NCI-H748 treated with DMSO at 0.1 percent for 48 hours (cell line): ENCODE data around the gene MADCAM1.
"Not testable (repeated sequence)": the region's sequence is repeated elsewhere in the genome, so short reads cannot be mapped to it uniquely, and the experiment has no call there.

ENCODE experiments used
- DNase-seq: peaks from one replicate; lab custom pipeline; 2025; lab: John Stamatoyannopoulos, UW

The MADCAM1 gene

DNA sequence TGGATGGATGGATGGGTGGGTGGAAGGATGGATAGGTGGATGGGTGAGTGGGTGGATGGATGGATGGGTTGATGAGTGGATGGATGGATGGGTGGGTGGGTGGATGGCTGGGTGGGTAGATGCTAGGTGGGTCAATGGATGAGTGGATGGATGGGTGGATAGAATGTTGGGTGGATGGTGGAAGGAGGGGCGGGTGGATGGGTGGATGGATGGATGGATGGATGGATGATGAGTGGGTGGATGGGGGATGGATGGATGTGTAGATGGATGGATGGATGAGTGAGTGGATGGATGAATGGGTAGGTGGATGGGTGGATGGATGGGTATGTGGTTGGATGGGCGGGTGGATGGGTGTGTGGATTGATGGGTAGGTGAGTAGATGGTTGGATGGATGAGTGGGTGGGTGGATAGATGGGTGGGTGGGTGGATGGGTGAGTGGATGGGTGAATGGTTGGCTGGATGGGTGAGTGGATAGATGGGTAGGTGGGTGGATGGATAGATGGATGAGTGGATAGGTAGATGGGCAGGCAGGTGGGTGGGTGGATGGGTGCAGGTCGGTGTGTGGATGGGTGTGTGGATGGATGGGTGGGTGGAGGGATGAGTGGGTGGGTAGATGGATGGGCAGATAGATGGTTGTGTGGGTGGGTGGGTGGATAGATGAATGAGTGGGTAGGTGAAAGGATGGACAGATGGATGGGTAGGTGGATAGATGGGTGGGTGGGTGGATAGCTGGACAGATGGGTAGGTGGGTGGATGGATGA is 31.1 kb upstream of the MADCAM1 start:
- DNase-seq = no peak

DNA sequence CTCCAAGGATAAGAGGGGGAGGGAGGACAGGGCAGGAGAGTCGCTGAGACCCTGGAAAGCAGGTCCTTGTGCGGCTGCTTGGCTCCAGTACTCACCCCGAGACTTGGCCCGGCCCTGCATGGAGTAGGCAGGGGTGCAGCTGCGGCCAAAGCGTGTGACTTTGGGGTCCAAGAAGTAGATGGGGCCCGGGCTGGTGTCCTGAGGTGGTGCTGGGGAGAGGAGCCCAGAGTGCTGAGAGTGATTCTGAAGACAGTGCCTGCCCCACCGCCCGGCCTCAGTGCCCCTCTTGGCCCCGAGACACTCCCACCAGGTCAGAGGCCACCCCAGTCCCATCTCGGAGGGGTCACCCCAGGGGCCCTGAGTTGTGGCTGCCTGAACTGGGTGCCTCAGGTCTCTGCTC is 28.7 kb upstream of the MADCAM1 start:
- DNase-seq = no peak

DNA sequence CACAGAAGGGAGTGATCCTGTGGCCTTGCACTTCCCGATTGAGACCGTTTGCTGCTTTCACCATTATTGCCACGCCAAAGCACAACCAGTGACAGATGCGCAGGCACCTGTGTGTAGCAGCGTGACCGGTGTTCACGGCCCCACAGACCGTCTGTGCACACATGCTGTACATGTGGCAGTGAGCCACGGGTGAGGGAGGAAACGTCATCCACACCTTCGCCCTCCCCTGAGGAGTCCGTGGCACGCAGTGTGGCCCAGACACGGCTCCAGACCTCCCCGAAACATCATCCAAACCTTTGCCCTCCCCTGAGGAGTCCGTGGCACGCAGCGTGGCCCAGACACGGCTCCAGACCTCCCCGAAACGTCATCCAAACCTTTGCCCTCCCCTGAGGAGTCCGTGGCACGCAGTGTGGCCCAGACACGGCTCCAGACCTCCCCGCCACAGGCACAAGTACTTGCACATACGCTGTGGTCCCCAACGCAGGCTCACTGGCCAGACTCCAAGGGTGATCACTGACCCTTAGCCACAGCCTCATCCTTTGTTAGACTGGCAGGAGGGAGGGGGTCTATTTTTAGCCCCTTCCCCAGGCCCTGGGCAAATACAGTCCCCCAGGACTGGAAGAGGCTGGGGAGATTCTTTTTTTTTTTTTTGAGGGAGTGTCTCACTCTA is 27.6 kb upstream of the MADCAM1 start:
- no peak for DNase-seq

DNA sequence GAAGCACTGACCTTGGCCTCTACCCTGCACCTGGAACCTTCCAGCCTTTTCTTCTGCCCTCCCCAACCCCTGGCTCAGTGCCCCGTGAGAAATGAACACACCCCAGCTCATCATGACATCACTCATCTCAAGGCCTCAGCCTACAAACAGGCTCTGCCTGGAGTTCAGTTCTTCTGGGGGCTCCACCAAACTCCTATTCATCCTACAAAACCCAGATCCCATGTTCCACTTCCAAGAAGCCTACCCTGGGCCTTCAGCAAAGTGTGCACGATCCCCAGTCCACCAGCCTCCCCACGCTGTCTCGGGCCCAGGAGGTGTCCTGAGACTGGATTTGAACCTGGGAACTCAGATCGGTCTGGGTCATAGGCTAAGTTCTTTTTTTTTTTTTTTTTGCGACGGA is 26.5 kb upstream of the MADCAM1 start:
- no peak for DNase-seq

DNA sequence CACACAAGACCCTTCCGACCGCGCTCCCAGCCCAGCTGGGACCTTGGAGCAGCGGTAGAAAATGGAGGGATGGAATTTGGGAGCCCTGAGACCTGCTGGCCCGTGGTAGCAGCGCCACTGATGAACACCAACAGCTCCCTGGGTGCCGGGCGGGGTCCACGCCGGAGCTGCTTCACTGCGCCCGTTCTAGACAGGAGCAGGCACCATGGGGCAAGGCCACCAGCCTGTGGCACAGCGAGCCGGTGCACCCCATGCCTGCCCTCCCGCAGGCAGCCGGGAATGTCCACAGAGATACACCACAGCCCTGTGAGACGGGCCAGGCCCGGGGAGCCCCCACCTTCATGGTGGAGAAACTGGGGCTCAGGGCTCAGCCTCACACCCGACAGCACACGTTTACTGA is 25.6 kb upstream of the MADCAM1 start:
- DNase-seq = no peak

DNA sequence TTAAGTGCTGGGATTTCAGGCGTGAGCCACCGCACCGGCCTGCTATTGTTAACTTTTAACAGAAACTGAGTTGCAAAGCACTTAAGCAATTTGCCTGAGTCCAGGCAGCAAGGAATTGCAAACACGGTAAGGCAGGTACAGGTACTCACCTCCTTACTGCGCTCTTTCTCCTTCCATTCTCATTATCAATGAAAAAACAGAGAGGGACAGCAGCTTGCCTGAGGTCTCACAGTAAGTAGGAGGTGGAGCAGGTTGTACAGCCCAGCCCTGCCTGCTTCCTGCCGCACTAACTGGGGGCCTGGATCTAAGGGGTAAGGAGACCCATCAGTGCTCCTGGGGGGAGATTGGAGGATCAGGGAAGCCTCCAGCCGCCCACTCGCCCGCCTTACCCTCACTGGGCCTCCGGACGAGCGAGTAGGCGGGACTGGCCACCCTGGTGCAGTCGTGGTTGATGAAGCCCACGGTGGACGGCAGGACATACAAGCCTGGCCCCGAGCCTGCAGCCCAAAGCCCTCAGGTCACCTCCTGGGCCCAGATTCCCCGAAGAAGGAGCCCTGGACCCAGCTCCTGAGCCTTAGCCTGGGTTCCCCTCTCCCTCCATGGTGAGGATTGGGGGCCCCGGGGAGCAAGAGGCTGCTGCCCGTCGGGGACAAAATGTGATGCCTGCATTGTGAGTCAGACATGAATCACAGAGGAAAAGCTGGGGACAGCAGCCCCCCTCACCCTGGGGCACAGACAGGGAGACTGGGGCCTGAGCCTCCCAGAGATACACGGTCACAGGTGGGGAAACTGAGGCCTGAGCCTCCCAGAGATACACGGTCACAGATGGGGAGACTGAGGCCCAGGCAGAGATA is 24.1 kb upstream of the MADCAM1 start:
- DNase-seq = no peak

DNA sequence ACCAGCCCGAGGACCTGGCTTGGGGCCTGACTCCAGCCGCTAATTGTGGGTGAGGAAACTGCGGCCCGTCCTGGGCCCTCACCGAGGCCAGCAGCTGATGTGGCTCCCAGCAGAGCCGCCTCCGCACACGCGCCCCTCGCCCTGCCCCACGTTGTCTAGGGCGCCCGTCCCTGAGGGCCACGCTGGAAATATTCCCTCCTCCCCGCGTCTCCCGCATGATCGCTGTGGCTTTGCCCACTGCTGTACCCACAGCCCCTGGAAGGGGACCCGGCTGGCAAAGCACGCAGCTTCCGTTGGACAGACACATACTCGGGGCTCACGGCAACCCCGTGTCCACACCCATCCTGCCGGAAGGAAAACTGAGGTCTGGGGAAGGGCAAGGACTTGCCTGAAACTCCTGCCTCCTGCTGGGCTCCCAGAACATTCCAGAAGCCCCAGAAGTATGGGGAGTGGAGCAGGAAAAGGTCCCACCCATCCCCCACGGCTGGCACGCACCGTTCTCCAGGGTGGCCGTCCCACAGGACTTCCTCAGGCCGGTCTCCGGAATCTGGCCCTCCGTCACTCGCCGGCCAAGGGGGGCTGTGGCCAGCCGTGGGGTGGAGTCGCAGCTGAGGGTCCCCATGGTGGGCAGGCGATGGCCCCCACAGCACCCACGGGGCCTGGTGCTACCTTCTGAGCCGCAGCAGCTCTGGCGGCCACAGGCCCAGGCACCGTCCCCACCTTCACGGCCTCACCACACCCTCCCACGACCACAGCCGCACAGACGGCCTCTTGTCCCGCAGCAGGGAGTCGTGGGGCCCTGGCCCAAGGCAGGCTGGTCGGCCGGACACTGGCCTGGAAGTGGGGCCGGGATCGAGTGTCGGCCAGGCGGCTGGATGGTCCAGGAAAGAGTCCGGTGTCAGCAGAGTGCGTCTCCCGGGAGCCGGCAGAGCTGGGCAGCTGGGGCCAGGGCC is 21.9 kb upstream of the MADCAM1 start:
- no peak for DNase-seq

DNA sequence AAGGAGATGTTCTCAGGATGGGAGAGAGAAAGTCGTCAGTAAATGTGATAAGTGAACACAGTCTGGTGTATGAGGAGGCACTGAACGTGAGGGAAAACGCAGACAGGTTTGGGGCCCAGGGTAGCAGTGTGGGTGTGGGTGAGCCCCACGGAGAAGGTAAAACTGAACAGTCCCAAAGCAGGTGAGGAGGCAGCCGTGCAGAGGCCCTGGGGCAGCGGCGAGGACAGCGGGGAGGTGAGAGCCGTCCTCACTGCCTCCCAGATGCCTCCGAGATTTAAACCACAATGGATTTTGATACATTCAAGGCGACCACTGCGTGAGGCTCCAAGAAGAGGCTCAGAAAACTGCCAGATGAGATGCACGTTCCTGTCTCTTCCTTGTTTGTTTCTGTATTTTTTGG is 20.9 kb upstream of the MADCAM1 start:
- DNase-seq = no peak

DNA sequence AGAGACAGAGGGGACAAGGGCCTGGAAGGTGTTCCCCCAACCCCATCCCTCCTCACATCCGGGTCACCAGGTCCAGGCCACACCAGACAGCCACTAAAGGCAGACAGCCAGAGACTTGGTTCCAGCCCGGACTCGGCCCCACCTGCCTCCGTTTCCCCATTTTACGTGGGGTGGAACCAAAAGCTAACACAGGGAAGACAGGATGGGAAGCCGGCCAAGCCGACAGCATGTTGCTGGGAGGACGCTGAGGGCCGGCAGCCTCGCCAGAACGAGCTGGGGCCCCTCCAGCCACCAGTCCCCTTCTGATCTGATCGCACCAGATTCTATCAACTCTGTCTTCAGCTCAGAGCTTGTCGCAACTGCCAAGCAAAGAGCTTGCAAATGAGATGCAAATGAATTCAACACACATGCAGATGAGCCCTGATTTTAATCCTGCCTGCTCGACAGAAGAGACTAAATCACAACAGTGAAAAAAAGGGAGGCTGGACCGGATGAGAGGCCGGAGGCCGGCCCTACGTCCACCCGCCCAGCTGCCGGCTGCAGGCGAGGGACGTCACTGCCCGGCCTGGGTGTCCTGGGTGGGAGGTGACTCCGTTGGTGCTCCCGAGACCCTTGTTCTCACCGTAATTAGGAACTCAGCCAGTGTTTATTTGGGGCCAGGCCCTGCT is 17.9 kb upstream of the MADCAM1 start:
- DNase-seq = no peak

DNA sequence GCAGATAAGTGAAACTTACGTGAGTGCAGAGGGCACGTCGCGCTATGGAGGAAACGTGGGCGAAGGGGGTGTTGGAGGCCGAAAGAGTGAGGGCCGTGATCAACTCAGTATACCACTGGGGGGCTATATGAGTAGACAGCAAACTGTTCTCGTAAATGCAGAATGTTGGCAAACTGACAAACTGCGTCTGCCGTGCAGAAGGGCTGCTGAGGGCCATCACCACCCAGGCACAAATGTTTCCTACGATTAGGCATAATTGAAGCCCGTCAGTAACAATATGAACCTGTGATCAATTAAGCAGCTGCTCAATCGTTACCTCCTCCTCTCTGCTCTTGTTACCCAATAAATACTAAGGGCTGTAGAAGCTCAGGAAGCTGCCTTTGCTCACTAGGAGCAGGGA is 17.3 kb upstream of the MADCAM1 start:
- no peak for DNase-seq

DNA sequence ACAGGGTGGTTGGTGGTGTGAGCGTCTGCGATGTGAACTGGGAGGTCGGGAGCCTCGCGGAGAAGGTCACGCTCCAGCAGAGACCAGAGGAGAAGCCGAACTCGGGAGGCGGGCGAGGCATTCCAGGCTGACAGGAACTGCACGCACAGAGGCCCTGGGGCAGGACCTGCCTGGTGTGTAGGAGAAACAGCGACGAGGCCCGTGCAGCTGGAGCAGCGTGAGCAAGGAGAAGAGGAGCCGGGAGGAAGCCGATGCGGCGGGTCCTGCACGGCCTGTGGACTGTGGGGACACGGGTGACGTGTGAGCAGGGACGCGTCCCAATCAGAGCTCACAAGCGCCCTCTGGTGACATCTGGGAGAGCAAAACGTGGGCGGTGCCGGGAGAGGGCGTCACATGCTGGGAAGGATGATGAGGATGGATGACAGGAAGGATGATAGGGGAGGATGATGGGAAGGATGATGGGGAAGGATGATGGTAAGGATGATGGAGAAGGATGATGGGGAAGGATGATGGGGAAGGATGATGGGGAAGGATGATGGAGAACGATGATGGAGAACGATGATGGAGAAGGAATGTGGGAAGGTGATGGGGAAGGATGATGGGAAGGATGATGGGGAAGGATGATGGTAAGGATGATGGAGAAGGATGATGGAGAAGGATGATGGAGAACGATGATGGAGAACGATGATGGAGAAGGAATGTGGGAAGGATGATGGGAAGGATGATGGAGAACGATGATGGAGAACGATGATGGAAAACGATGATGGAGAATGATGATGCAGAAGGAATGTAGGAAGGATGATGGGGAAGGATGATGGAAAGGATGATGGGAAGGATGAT is 16.1 kb upstream of the MADCAM1 start:
- no peak for DNase-seq

DNA sequence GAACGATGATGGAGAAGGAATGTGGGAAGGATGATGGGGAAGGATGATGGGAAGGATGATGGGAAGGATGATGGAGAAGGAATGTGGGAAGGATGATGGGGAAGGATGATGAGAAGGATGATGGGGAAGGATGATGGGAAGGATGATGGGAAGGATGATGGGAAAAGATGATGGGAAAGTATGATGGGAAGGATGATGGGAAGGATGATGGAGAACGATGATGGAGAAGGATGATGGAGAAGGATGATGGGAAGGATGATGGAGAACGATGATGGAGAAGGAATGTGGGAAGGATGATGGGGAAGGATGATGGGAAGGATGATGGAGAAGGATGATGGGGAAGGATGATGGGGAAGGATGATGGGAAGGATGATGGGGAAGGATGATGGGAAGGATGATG is 15.2 kb upstream of the MADCAM1 start:
- DNase-seq = not testable (repeated sequence)

DNA sequence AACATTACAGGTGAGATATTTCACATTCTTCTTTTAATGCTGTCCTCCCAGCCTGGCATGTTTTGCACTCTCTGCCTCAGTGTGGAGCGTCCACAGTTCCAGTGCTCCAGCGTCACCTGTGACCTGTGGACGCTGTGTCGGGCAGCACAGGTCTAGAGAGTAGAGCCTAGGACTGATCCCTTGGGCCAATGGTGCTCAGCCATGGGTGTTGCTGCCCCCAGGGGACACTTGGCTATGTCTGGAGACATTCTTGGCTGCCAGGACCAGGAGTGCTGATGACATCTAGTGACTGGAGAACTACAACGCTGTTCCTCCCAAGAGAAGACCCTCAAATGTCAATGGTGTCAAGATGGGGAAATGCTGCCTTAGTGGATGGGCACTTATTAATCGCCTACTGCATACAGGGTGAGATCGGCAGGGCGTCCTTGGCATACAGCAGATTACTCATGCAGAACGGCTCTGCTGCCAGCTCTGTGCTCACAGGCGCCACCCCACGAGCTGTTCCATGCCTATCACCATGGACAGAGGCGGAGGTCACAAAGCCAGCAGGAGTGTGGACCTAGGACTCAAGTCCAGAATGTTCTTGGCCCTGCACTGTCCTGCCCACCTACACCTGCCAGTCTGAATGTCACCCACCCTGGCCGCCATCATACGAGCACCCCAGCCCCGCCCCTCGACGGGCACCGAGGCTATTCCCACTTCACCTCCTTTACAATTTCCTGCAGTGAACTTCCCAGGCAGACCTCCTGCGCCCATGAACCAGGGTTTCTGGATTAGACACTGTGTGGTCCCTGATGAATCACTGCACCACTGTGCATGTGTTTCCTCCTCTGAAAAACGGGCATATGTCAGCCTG is 13.9 kb upstream of the MADCAM1 start:
- no peak for DNase-seq

DNA sequence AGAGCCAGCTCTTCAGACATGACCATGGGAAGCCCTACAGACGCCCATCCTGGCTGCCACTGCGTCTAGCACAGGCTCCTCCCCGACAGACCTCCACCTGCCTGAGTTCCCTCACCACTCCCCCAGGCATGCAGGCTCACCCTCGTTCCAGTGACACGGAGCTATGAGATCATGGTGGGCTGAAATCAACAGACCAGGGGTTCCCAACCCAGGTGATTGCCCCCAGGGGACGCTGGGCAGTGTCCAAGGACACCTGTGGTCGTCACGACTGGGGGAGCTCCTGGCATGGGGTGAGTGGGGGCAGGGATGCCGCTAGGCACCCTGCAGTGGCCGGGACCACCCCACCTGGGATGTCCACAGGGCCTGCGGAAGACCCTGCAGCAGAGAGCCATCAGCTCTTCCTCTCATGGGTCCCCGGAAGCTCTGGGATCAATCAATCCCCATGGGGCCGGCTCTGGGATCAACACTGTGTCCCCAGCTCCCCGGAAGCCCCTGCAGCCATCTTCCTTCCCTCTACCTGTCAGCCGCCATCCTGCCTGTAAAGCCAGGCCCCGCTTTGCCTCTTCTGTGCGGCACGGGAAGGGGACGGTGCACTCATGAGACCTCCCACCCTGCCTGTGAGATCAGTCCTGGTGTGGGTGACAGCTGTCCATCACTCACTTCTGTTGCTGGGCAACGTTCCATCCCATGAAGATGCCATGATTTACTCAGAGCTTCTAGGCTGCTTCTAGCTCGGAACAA is 12.8 kb upstream of the MADCAM1 start:
- DNase-seq = no peak

DNA sequence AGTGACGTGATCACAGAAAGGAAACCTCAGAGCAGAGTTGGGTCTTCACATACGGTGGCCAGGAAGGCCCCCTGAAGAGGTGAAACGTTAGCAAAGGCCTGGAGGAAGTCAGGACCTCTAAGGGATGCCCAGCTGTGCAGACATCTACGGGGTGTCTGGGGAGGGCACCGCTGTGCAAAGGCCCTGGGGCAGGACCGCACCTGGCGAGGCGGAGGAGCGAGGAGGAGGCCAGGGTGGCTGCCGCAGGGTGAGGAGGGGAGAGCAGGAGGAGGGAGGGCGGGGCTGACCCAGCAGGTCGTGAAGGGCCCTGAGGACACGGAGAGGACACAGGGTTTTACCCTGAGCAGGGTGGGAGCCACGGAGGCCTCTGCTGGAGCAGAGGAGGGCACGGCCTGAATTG is 11.8 kb upstream of the MADCAM1 start:
- no peak for DNase-seq

DNA sequence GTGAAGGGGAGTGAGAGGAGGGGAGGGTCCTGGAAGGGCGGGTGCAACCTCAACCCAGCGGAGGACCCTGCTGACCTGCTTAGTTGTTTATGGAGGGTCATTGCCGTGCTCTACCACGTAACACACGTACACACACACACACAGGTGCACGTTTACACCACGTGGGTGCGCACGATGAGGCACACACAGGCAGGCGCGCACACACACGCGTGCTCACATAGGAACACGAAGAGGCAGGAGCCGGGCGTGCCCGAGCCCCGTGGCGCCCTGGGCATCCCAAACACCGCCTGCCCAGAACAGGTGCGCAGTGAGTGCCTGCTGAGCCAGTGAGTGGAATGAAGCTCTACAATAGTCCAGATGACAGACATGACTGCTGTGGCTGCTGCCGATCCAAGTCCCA is 11.2 kb upstream of the MADCAM1 start:
- no peak for DNase-seq

DNA sequence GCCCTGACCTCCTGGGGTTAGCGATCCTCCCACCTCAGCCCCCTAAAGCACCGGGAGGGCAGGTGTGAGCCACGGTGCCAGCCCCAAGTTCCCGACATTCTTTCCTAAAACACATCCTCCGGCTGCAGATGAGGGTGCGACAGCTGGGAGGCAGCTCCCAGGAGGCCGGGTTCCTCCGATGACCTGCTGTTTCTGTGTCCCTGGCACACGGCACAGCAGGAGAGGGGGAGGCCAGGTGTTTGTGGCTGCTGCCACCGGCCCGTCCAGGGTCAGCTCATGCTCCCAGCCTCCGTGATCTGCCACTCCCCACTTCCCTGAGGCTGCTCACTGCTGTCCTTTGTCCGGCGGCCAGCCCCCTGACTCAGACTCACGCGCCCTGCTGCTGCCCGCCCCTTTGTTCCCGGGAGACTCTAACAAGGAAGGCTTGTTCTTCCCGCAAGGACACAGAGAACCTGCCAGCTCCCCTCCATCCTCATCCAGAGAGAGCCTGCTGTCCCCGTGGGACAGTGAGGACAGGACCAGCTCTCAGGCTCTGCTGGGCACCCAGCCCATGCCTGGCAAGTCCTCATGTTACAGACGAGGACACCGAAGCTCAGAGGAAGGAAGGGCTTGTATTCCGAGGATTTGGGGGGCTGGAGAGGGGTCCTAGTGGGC is 10.6 kb upstream of the MADCAM1 start:
- peak; percentile 1 for DNase-seq
